GM12801 (cell line): ENCODE measurements around the gene CHD1.

Experiments used
- CTCF ChIP-seq: IDR thresholded peaks from one replicate; pipeline ENCODE4 v1.5.1; 2011; ENCODE audit warnings: control low read depth; ENCODE audit not compliant: insufficient read length; ENCODE audit errors: extremely low read depth

CHD1 gene

DNA sequence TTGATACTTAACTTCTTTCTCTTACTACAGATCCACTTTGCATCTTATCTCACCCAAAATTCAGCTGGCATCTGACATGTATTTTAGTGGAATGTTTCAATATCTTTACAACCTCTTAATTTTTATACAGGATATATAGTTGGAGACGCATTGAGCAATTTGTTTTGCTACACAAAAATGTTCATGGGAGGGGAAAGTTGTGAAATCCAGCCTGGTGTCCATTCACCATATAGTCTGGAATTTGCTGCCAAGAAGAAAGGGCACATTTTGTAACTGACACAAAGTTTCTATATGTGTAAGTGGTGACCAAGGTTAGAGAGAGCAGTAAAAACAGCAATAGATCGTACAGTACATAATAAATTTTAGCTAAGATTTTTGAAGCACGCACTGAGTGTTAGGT, 14.0 kb upstream of the CHD1 start:
- TF ChIP-seq CTCF = no peak

DNA sequence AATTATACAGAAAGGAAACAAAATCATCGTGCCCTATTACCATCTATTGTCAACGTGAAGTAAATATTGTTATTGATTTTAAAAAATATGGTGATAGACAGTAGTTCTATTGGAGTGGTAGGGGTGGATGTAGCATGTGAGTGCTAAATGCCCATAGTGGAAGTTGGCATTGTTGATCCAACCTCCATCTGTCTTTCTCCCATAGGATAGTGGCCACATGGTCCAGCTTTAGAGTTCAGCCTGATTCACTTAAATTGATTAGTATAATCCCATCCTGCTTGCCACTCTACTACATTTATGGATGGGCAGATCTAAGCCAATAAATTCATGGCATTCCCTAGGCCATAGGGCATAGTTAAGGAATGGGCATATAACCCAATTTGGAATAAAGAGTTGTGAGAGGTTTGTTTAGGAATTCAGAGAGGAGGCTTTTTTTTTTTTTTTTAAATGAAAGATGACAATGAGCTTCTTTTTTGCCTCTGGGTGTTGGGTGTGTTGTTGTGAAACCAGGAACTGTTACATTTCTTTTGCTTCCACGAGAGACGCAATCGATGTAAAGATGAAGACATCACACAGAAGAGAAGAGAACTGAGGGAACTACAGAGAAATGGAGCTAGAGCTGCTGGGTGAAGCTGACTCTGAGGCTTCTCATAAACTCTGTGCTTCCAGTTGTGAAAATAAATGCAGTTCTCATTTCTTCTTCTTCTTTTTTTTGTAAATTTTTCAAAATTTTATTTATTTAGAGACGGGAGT, 12.5 kb upstream of the CHD1 start:
- no peak for TF ChIP-seq CTCF

DNA sequence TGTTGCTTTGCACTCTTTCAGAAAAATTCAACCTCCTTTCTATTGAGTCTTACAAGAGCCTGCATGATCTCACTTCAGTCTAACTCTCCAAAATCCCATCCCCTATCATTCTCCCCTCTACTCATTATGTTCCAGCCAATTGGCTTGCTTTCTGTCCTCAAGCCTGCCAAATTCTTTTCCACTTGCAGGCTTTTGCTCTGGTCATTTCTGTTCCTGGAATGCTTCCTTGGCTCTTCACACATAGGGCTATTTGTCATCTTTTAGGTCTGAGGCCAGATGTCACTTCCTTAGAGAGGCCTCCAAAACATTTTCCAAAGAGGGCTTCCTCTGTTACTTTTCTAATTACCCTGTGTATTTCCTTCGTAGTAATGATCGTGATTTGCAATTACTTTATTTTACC, 11.8 kb upstream of the CHD1 start:
- no peak for TF ChIP-seq CTCF

DNA sequence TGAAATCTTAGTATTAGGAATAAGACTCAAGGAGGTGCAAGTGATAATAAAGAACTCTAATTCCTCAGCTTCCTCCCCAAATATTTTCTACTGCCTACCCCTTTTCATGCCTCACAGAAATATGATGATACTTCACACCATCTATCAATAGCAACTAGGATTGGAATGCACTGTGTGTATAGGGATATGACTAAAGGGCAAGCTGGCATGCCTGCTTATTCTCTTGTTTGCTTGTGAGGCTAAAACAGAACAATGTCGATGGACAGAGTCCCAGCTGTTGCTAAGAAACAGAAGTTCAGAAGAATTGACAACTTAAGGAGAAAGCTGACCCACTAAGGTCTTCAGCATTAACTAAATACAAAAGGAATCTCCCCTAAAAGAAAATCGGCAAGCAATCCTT, 9.7 kb upstream of the CHD1 start:
- no peak for TF ChIP-seq CTCF

GRCh38 chr5:98936948-98937715, 8.3 kb upstream of the CHD1 start:
- no peak for TF ChIP-seq CTCF

DNA sequence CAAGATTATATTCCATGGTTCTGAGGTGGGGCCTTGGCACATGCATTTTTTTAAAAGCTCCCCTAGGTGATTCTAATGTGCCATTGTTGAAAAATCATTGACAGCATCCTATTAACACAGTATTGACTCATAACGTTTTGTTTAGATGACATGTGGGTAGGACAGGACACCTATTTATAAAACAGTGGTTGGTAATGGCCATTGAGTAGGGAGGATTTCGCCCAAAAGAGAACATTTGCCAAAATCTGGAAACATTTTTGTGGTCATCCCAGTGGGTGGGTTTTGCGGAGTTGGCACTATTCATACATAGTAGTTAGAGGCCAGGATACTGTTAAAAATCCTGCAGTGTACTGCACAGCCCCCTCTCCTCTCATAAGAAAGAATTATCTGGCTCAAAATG, 6.4 kb upstream of the CHD1 start:
- TF ChIP-seq CTCF = no peak

DNA sequence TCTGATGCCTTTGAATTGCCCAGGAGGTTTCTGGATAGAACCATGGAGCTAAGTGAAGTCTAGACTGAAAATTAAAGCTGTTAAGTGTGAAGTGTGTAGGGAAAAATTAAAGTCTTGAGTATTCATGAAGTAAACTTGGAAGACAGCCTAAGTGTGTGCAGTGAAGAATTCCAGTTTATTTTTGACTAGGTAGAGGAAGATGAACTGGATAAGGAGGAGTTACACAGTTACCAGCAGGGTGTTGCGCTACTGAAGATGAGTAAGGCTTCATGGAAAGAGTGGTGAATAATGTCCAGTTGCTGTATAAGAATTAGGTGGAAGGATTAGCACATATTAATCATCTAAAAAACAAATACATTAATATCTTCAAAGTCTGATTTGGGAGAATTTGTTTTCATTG, 5.7 kb upstream of the CHD1 start:
- TF ChIP-seq CTCF = no peak
